PC-3 (cell line): ENCODE data around the gene CHST8. TPM values are rescaled to one million over a fixed set of nuclear protein-coding genes. Genes with fewer than 3 reads are reported as not detected.

ENCODE experiments used
- ATAC-seq: fragments of 200-7000 bp; cut with Tn5 transposase; 2 replicates; pipeline ENCODE4 v1.9.1; 2020; ENCODE audit warnings: mild to moderate bottlenecking, moderate library complexity
- BruUV-seq: library from RNA; stranded (reverse); fragments of 400-500 nt; replicated peaks from 2 replicates; lab custom pipeline; 2021; lab: Mats Ljungman, UMichigan
- CTCF ChIA-PET: fragments of 300-600 bp; sonication (Branson Sonifier 250); formaldehyde crosslinking; loops from one replicate; lab custom pipeline; 2022; ENCODE audit warnings: antibody characterized with exemption; lab: Charles Lee
- POLR2A ChIA-PET: fragments of 300-600 bp; sonication (Branson Sonifier 250); formaldehyde crosslinking; loops from one replicate; lab custom pipeline; 2022; ENCODE audit warnings: antibody characterized with exemption; ENCODE audit not compliant: unreplicated experiment; lab: Charles Lee
- DNase-seq: peaks from one replicate; pipeline ENCODE4 v3.0.0-alpha.2; 2015
- H2AFZ ChIP-seq: fragments of 300-600 bp; sonication (generic); 2 replicates; pipeline ENCODE4 v1.6.0; 2016; ENCODE audit warnings: antibody characterized with exemption, low read length
- H3F3A ChIP-seq: fragments of 300-600 bp; sonication (generic); one replicate; pipeline ENCODE4 v1.6.0; 2017; ENCODE audit warnings: antibody characterized with exemption, low read length, control low read depth, mild to moderate bottlenecking; ENCODE audit not compliant: unreplicated experiment
- H3K27ac ChIP-seq: fragments of 300-600 bp; sonication (generic); 2 replicates; pipeline ENCODE4 v1.5.1; 2016; ENCODE audit warnings: mild to moderate bottlenecking, low read length
- H3K27me3 ChIP-seq: fragments of 300-600 bp; sonication (generic); 2 replicates; pipeline ENCODE4 v1.6.1; 2016; ENCODE audit warnings: low read length, mixed read lengths
- H3K36me3 ChIP-seq: fragments of 300-600 bp; sonication (generic); 2 replicates; pipeline ENCODE4 v1.6.1; 2016; ENCODE audit warnings: low read depth, mixed run types, low read length, mixed read lengths
- H3K4me1 ChIP-seq: fragments of 300-600 bp; sonication (generic); 2 replicates; pipeline ENCODE4 v1.5.1; 2016; ENCODE audit warnings: low read length; ENCODE audit not compliant: insufficient read depth
- H3K4me2 ChIP-seq: fragments of 300-600 bp; sonication (generic); 2 replicates; pipeline ENCODE4 v1.6.0; 2016; ENCODE audit warnings: low read length
- H3K4me3 ChIP-seq: fragments of 300-600 bp; sonication (generic); 2 replicates; pipeline ENCODE4 v1.5.1; 2016; ENCODE audit warnings: mild to moderate bottlenecking, low read length, mixed read lengths
- H3K79me2 ChIP-seq: fragments of 300-600 bp; sonication (generic); 2 replicates; pipeline ENCODE4 v1.6.1; 2017; ENCODE audit warnings: low read length, mixed read lengths
- H3K9ac ChIP-seq: fragments of 300-600 bp; sonication (generic); 2 replicates; pipeline ENCODE4 v1.6.0; 2016; ENCODE audit warnings: mild to moderate bottlenecking, low read length
- H3K9me2 ChIP-seq: fragments of 300-600 bp; sonication (generic); replicated peaks from 2 replicates; pipeline ENCODE4 v1.6.1; 2016; ENCODE audit warnings: mixed run types, low read length, mixed read lengths
- H3K9me3 ChIP-seq: fragments of 300-600 bp; sonication (generic); 2 replicates; pipeline ENCODE4 v1.6.1; 2016; ENCODE audit warnings: low read length, mixed read lengths
- H4K20me1 ChIP-seq: fragments of 300-600 bp; sonication (generic); 2 replicates; pipeline ENCODE4 v1.6.1; 2016; ENCODE audit warnings: low read length, mixed read lengths
- CTCF ChIP-seq: fragments of 300-600 bp; sonication (generic); conservative IDR thresholded peaks from 2 replicates; pipeline ENCODE4 v1.5.1; 2017; ENCODE audit warnings: antibody characterized with exemption, low read depth, mild to moderate bottlenecking, low read length
- EZH2 ChIP-seq: fragments of 300-600 bp; sonication (generic); IDR thresholded peaks from one replicate; pipeline ENCODE4 v1.6.1; 2017; ENCODE audit warnings: antibody characterized with exemption, mild to moderate bottlenecking, low read length; ENCODE audit not compliant: unreplicated experiment
- EZH2phosphoT487 ChIP-seq: fragments of 300-600 bp; sonication (generic); IDR thresholded peaks from 2 replicates; pipeline ENCODE4 v1.6.1; 2018; ENCODE audit warnings: mild to moderate bottlenecking, antibody characterized with exemption, low read length, borderline replicate concordance
- intact Hi-C: fragments of 100-400 bp; cut with micrococcal nuclease; formaldehyde crosslinking; loops from 2 replicates; pipeline ENCODE4 v1.9.0; 2023
- total RNA-seq: library from RNA; depleted of rRNA; stranded (reverse); fragments of >200 nt; gene quantifications from 2 replicates; pipeline ENCODE4 v1.2.3, GENCODE V29; 2014

CHST8 gene
- total RNA-seq, 1 experiment from 2014 or later, result 0.36 TPM

- Histone ChIP-seq H3K36me3 (no peaks in the 10 kb centered on the region), H3K9me3 (no peaks in the 10 kb centered on the region), H3K27ac (no peak overlapping the region), H3K79me2 (no peaks in the 10 kb centered on the region), H3K27me3 (no peaks in the 10 kb centered on the region), H3K9me2 (no peaks in the 10 kb centered on the region), H4K20me1 (no peaks in the 10 kb centered on the region), H3K4me3 (no peak overlapping the region), H3K9ac (no peak overlapping the region), H3F3A (no peaks in the 10 kb centered on the region), H2AFZ (no peak overlapping the region), H3K4me2 (no peak overlapping the region), H3K4me1 (no peaks in the 10 kb centered on the region)
- no peak for TF ChIP-seq EZH2
- no peak for TF ChIP-seq EZH2phosphoT487
- no peak for TF ChIP-seq CTCF
- ATAC-seq (no peak), DNase-seq (no peak)
- intact Hi-C loops, result no loop called here
- no TSS peak for BruUV-seq
- ChIA-PET POLR2A (no interaction called here), CTCF (no interaction called here)
These were observed 43.1 kb upstream of the CHST8 start for GRCh38 chr19:33578697-33579096.

- ATAC-seq, result peak; percentile 92
- Histone ChIP-seq H3K4me2 (peak overlapping the region; percentile 51), H3K27ac (no peak overlapping the region), H3K79me2 (no peaks in the 10 kb centered on the region), H3K9ac (no peak overlapping the region), H3K36me3 (no peaks in the 10 kb centered on the region), H3K4me1 (no peaks in the 10 kb centered on the region), H3K27me3 (no peaks in the 10 kb centered on the region), H3K9me2 (no peaks in the 10 kb centered on the region), H3F3A (no peaks in the 10 kb centered on the region), H3K9me3 (no peaks in the 10 kb centered on the region), H4K20me1 (no peaks in the 10 kb centered on the region), H2AFZ (no peak overlapping the region), H3K4me3 (no peak overlapping the region)
- DNase-seq, result peak; percentile 52
- ChIA-PET CTCF (no interaction called here), POLR2A (no interaction called here)
- intact Hi-C loops, result no loop called here
- TF ChIP-seq CTCF (no peak), EZH2phosphoT487 (no peak), EZH2 (no peak)
- BruUV-seq, result no TSS peak
These were observed 41.6 kb upstream of the CHST8 start for GRCh38 chr19:33580026-33580644.

GRCh38 chr19:33580645-33581037 is 41.1 kb upstream of the CHST8 start:
- no peak overlapping the region for H3K27ac ChIP-seq
- no peaks in the 10 kb centered on the region for H3K4me1 ChIP-seq
- no peak overlapping the region for H2AFZ ChIP-seq

More at GRCh38 chr19:33580645-33581037, 41.1 kb upstream of the CHST8 start:
- no peak for TF ChIP-seq CTCF
- TF ChIP-seq EZH2phosphoT487, result no peak
- TF ChIP-seq EZH2, result no peak
- Histone ChIP-seq H3K79me2 (no peaks in the 10 kb centered on the region), H3K9me2 (no peaks in the 10 kb centered on the region), H3K9me3 (no peaks in the 10 kb centered on the region), H3K27me3 (no peaks in the 10 kb centered on the region), H4K20me1 (no peaks in the 10 kb centered on the region), H3K36me3 (no peaks in the 10 kb centered on the region), H3K4me3 (no peak overlapping the region), H3F3A (no peaks in the 10 kb centered on the region), H3K9ac (no peak overlapping the region), H3K4me2 (peak overlapping the region; percentile 51; the same call in 1 of the 2 replicates)
- DNase-seq, result peak; percentile 17
- intact Hi-C loops, result no loop called here
- peak; percentile 72 for ATAC-seq
- BruUV-seq, result no TSS peak
- POLR2A ChIA-PET, result no interaction called here
- CTCF ChIA-PET, result no interaction called here
